LNCAP (cell line): ENCODE data around the gene NR5A2.

Experiments
- CTCF ChIP-seq: fragments of 450-650 bp; IDR thresholded peaks from 2 replicates; pipeline ENCODE4 v1.5.1; 2017; ENCODE audit warnings: mild to moderate bottlenecking

Gene NR5A2

GRCh38 chr1:200029822-200030152 is 2.3 kb downstream of the NR5A2 start:
- TF ChIP-seq CTCF: no peak

DNA sequence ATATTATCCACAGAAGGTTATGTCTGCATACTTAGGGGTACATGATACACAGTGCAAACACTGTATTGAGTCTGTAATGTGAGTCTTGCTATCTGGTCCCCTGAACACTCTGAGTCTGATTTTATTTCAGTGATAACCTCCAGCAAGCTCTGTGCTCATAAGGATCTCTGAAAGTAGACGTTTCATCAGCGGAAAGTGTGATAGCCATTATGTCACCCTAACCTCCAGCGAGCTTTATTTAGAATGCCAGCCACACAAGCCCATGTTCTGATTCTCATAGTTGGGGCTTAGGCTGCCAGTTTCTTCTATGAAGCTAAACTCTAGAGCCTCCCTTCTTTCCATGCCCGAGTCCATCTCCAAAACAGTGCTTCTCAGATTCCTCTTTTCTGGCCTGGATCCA is 3.3 kb downstream of the NR5A2 start:
- TF ChIP-seq CTCF: no peak

GRCh38 chr1:200033511-200034261 is 6.2 kb downstream of the NR5A2 start:
- TF ChIP-seq CTCF: no peak

- TF ChIP-seq CTCF: no peak
These were observed 6.7 kb downstream of the NR5A2 start for GRCh38 chr1:200034262-200034557.

DNA sequence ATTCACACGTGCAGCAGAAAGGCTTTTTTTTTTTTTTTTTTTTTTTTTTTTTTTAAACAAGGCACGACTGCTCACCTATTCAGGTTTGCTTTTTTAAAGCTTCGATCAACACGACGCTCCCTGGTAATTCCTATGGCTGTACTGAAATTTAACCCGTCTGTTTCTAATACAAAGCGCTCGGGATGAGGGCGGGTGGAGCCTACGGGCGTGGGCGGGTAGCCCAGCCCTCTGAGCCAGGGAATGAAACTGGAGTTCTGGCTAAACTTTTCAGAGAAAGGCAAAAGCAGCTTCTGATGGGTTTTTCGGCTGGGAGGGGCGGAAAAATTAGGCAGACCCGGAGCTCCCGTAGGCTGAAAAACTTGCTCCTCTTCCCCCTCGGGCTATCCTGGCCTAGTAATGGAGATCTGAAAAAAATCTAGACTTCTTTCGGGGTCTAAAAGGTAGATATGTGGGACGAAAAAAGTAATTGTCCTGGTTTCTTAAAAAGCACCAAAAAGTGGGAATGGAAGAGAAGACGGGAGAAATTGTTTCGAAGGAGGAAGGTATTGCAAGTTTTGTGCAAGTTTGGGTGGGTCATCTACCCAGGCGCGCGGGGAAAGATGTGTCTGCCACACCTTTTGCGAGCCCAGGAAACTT is 7.4 kb downstream of the NR5A2 start:
- TF ChIP-seq CTCF: no peak

GRCh38 chr1:200035397-200035955 is 8.0 kb downstream of the NR5A2 start:
- TF ChIP-seq CTCF: no peak

GRCh38 chr1:200035956-200036618 is 8.6 kb downstream of the NR5A2 start:
- TF ChIP-seq CTCF: no peak
